Endothelial cell of umbilical vein (primary cell): ENCODE measurements around the gene CNTROB. TPM values are rescaled to one million over a fixed set of nuclear protein-coding genes. Genes with fewer than 3 reads are reported as not detected.

Source experiments
- BruUV-seq: library from RNA; stranded (reverse); fragments of 400-500 nt; replicated peaks from 2 replicates; lab custom pipeline; 2021; lab: Mats Ljungman, UMichigan
- CTCF ChIA-PET: fragments of 300-600, 350-600 bp; sonication (Branson Sonifier 250); formaldehyde crosslinking; loops from one replicate; lab custom pipeline; 2021; ENCODE audit warnings: antibody characterized with exemption, inconsistent platforms; lab: Charles Lee
- POLR2A ChIA-PET: fragments of 300-600, 350-600 bp; sonication (Branson Sonifier 250); formaldehyde crosslinking; loops from one replicate; lab custom pipeline; 2021; ENCODE audit warnings: antibody characterized with exemption, inconsistent platforms; lab: Charles Lee
- DNase-seq: peaks from one replicate; pipeline ENCODE4 v3.0.0-alpha.2; 2011; ENCODE audit warnings: low read depth, low spot score
- FAIRE-seq: peaks from 2 replicates; lab custom pipeline; 2011; peaks lifted over from hg19 to GRCh38; lab: Jason Lieb, UNC
- H2AFZ ChIP-seq: 2 replicates; pipeline ENCODE4 v1.6.0; 2012; ENCODE audit warnings: low read depth, low read length, control low read depth, inconsistent platforms
- H3K27ac ChIP-seq: 2 replicates; pipeline ENCODE4 v1.5.1; 2011; ENCODE audit warnings: low read depth, mild to moderate bottlenecking, control low read depth, low read length, moderate library complexity; ENCODE audit not compliant: insufficient read depth
- H3K27me3 ChIP-seq, 2 experiments: 2 replicates each; pipeline versions ENCODE4 v1.6.0 to v1.6.1; 2011; ENCODE audit warnings: low read length in 2 of 2, mixed read lengths in 1 of 2; ENCODE audit not compliant: control insufficient read depth in 2 of 2, insufficient read depth in 2 of 2
- H3K36me3 ChIP-seq, 2 experiments: 2 replicates in 1 of 2; 3 replicates in 1 of 2; pipeline ENCODE4 v1.5.1; 2011; ENCODE audit warnings: low read length in 2 of 2, mild to moderate bottlenecking in 1 of 2, moderate library complexity in 1 of 2; ENCODE audit not compliant: control insufficient read depth in 2 of 2, insufficient read depth in 2 of 2; ENCODE audit errors: extremely low read depth in 1 of 2
- H3K4me1 ChIP-seq: 3 replicates; pipeline ENCODE4 v1.5.1; 2011; ENCODE audit warnings: mild to moderate bottlenecking, low read length; ENCODE audit not compliant: control insufficient read depth, insufficient read depth; ENCODE audit errors: extremely low read depth
- H3K4me2 ChIP-seq: 2 replicates; pipeline ENCODE4 v1.6.1; 2011; ENCODE audit warnings: low read length, control low read depth, mixed read lengths; ENCODE audit not compliant: insufficient read depth
- H3K4me3 ChIP-seq, 3 experiments: fragments of 200-600 bp in 1 of 3; sonication (generic), shearing (Covaris generic) in 1 of 3; replicated peaks in 1 of 3; 2 replicates each; pipeline ENCODE4 v1.5.1; 2011 to 2016; ENCODE audit warnings: control low read depth in 3 of 3, low read length in 3 of 3, mild to moderate bottlenecking in 2 of 3, inconsistent platforms in 1 of 3, low read depth in 1 of 3, moderate library complexity in 1 of 3; ENCODE audit not compliant: insufficient read depth in 1 of 3
- H3K79me2 ChIP-seq: 2 replicates; pipeline ENCODE4 v1.6.0; 2012; ENCODE audit warnings: low read length, inconsistent platforms; ENCODE audit not compliant: control insufficient read depth, insufficient read depth
- H3K9ac ChIP-seq: replicated peaks from 2 replicates; pipeline ENCODE3; 2011; ENCODE audit warnings: low read length, control low read depth; ENCODE audit not compliant: insufficient read depth; ENCODE audit errors: extremely low read depth
- H3K9me1 ChIP-seq: replicated peaks from 3 replicates; pipeline ENCODE4 v1.6.0; 2011; ENCODE audit warnings: mild to moderate bottlenecking, low read length; ENCODE audit not compliant: control insufficient read depth, insufficient read depth; ENCODE audit errors: extremely low read depth
- H3K9me3 ChIP-seq: replicated peaks from 2 replicates; pipeline ENCODE4 v1.5.1; 2012; ENCODE audit warnings: low read length, inconsistent platforms; ENCODE audit not compliant: control insufficient read depth, insufficient read depth
- H4K20me1 ChIP-seq: replicated peaks from 2 replicates; pipeline ENCODE3; 2011; ENCODE audit warnings: mild to moderate bottlenecking, low read length; ENCODE audit not compliant: control insufficient read depth, insufficient read depth; ENCODE audit errors: extremely low read depth
- CTCF ChIP-seq, 2 donors: IDR thresholded peaks; 1 replicate in 1 of 2; 2 replicates in 1 of 2; pipeline ENCODE4 v1.5.1; 2011; ENCODE audit warnings: low read length in 2 of 2, mild to moderate bottlenecking in 2 of 2, moderate library complexity in 2 of 2, control low read depth in 1 of 2, inconsistent platforms in 1 of 2, low read depth in 1 of 2; ENCODE audit not compliant: insufficient read depth in 1 of 2; ENCODE audit errors: extremely low read depth in 1 of 2
- EZH2 ChIP-seq: IDR thresholded peaks from 2 replicates; pipeline ENCODE4 v1.6.1; 2012; ENCODE audit warnings: borderline replicate concordance, low read depth, mild to moderate bottlenecking, moderate library complexity, low read length, inconsistent platforms; ENCODE audit not compliant: severe bottlenecking
- FOS ChIP-seq: IDR thresholded peaks from 2 replicates; pipeline ENCODE4 v1.6.1; 2011; ENCODE audit warnings: mild to moderate bottlenecking, low read length, moderate library complexity, borderline replicate concordance; ENCODE audit not compliant: insufficient read depth
- GATA2 ChIP-seq: IDR thresholded peaks from 2 replicates; pipeline ENCODE4 v1.7.0; 2011; ENCODE audit warnings: low read depth, mild to moderate bottlenecking, moderate library complexity, mixed read lengths, low read length; ENCODE audit not compliant: insufficient read length, insufficient read depth
- JUN ChIP-seq: IDR thresholded peaks from 2 replicates; pipeline ENCODE4 v1.6.1; 2011; ENCODE audit warnings: borderline replicate concordance, low read depth; ENCODE audit not compliant: insufficient read length, insufficient read depth
- MAX ChIP-seq: IDR thresholded peaks from 2 replicates; pipeline ENCODE4 v1.6.1; 2011; ENCODE audit not compliant: insufficient read depth, insufficient read length
- MYC ChIP-seq: IDR thresholded peaks from one replicate; pipeline ENCODE4 v1.6.1; 2011; ENCODE audit warnings: mild to moderate bottlenecking, low read depth, low read length
- POLR2A ChIP-seq: IDR thresholded peaks from 2 replicates; pipeline ENCODE4 v1.6.1; 2012; ENCODE audit warnings: low read depth, mild to moderate bottlenecking, control low read depth, low read length
- POLR2AphosphoS5 ChIP-seq: IDR thresholded peaks from 2 replicates; pipeline ENCODE4 v1.6.1; 2012; ENCODE audit warnings: low read depth, mild to moderate bottlenecking, control low read depth, low read length, moderate library complexity; ENCODE audit not compliant: insufficient read depth
- dilution Hi-C: fragments of 300-500 bp; cut with MboI; formaldehyde crosslinking; loops from one replicate; pipeline ENCODE4 v1.15.0; 2019; ENCODE audit warnings: low sequenced_read_pairs; ENCODE audit not compliant: extremely low pct_ligation_motif_present
- intact Hi-C: fragments of 100-400 bp; cut with micrococcal nuclease; formaldehyde crosslinking; loops from one replicate; pipeline ENCODE4 v1.10.0; 2022
- polyA plus RNA-seq, 4 experiments: library from polyadenylated mRNA; depleted of rRNA in 3 of 4; stranded (reverse) in 3 of 4; unstranded in 1 of 4; fragments of >200 nt; gene quantifications; 2 replicates each; pipeline versions ENCODE4 v1.2.1 to v1.2.3, GENCODE V29; 2011 to 2012; ENCODE audit warnings: missing spikeins in 1 of 4
- total RNA-seq: library from RNA; stranded (reverse); gene quantifications from 2 replicates; pipeline ENCODE4 v1.2.3, GENCODE V29; 2021

Gene CNTROB
- total and polyA plus RNA-seq, 2 donors (not counting 3 experiments of a cell fraction or from before 2014, with no cell fraction given) = 24.9 to 47.2 TPM

GRCh38 chr17:7911116-7911515, 20.9 kb upstream of the CNTROB start:
- TF ChIP-seq EZH2 (no peak), CTCF (IDR thresholded peaks at IDR 0.05; ENCODE audit: extremely low read depth in 1 of 2, insufficient read depth in 1 of 2, low read depth in 1 of 2, low read length in 2 of 2) (no peak), GATA2 (no peak), FOS (no peak), JUN (no peak), MYC (no peak), MAX (no peak), POLR2AphosphoS5 (no peak), POLR2A (no peak)
- ChIA-PET CTCF (interaction anchor here (0.8 to 3.3 kb wide), 8 partner anchors 45 to 146 kb away, joined by 3 to 109 read pairs (median 6); no protein-coding TSS in a partner anchor), POLR2A (no interaction called here)
- Histone ChIP-seq H3K4me3 (no peak overlapping the region), H3K9me1 (no peaks in the 10 kb centered on the region), H3K4me2 (no peak overlapping the region), H2AFZ (no peak overlapping the region), H3K27ac (no peak overlapping the region), H3K36me3 (peaks cover 11 to 57% of the 10 kb centered on the region in 2 experiments), H3K9ac (no peak overlapping the region), H4K20me1 (no peaks in the 10 kb centered on the region), H3K79me2 (no peaks in the 10 kb centered on the region), H3K27me3 (no peaks in the 10 kb centered on the region), H3K9me3 (no peaks in the 10 kb centered on the region), H3K4me1 (peaks cover 7% of the 10 kb centered on the region)
- dilution Hi-C loops (no loop called here), intact Hi-C loops (no loop called here)
- FAIRE-seq (no peak), DNase-seq (no peak)
- BruUV-seq = no TSS peak
